WTC11 (cell line): ENCODE measurements around the gene TP73. TPM values are rescaled to one million over a fixed set of nuclear protein-coding genes. Genes with fewer than 3 reads are reported as not detected.

ENCODE experiments used
- ATAC-seq: fragments of 200-7000 bp; cut with Tn5 transposase; 2 replicates; pipeline ENCODE4 v1.10.0; 2021; ENCODE audit warnings: mild to moderate bottlenecking, moderate library complexity
- CTCF ChIA-PET: fragments of 300-600 bp; sonication (Branson Sonifier 250); formaldehyde crosslinking; loops from one replicate; lab custom pipeline; 2021; ENCODE audit warnings: antibody characterized with exemption; lab: Charles Lee
- POLR2A ChIA-PET: fragments of 350-600 bp; sonication (Branson Sonifier 250); formaldehyde crosslinking; loops from one replicate; lab custom pipeline; 2021; ENCODE audit warnings: antibody characterized with exemption; lab: Charles Lee
- DNase-seq: peaks from one replicate; pipeline ENCODE4 v3.0.0; 2021; ENCODE audit warnings: low spot score
- H3K27ac Mint-ChIP-seq: 2 replicates; pipeline ENCODE4 v1.8.0; 2021; ENCODE audit warnings: mixed read lengths
- H3K27me3 Mint-ChIP-seq: 2 replicates; pipeline ENCODE4 v1.8.0; 2021; ENCODE audit warnings: low read depth, mild to moderate bottlenecking, moderate library complexity, mixed read lengths
- H3K36me3 Mint-ChIP-seq: 2 replicates; pipeline ENCODE4 v1.8.0; 2021; ENCODE audit warnings: mixed read lengths
- H3K4me1 Mint-ChIP-seq: 2 replicates; pipeline ENCODE4 v1.8.0; 2022; ENCODE audit warnings: mixed read lengths
- H3K4me3 Mint-ChIP-seq: 2 replicates; pipeline ENCODE4 v1.8.0; 2021; ENCODE audit warnings: mild to moderate bottlenecking, moderate library complexity, mixed read lengths
- H3K9me3 Mint-ChIP-seq: 2 replicates; pipeline ENCODE4 v1.8.0; 2021; ENCODE audit warnings: mixed read lengths
- ATF1 ChIP-seq: sonication (generic); formaldehyde crosslinking; IDR thresholded peaks from 2 replicates; pipeline ENCODE4 v1.8.1; 2023; ENCODE audit warnings: mild to moderate bottlenecking, moderate library complexity, missing genetic modification reagents
- CREB1 ChIP-seq: sonication (generic); formaldehyde crosslinking; IDR thresholded peaks from 2 replicates; pipeline ENCODE4 v1.8.0; 2023; ENCODE audit warnings: mild to moderate bottlenecking, missing genetic modification reagents
- CREM ChIP-seq: sonication (generic); formaldehyde crosslinking; IDR thresholded peaks from 2 replicates; pipeline ENCODE4 v1.8.1; 2022; ENCODE audit warnings: mild to moderate bottlenecking, missing genetic modification reagents, moderate library complexity
- ETV6 ChIP-seq: sonication (generic); formaldehyde crosslinking; IDR thresholded peaks from 2 replicates; pipeline ENCODE4 v1.8.1; 2022; ENCODE audit warnings: mild to moderate bottlenecking, missing genetic modification reagents
- GABPB1 ChIP-seq: sonication (generic); formaldehyde crosslinking; IDR thresholded peaks from 2 replicates; pipeline ENCODE4 v1.8.1; 2023; ENCODE audit warnings: mild to moderate bottlenecking, missing genetic modification reagents
- MXD4 ChIP-seq: fragments of 250-450 bp; sonication (Bioruptor Pico); IDR thresholded peaks from 2 replicates; pipeline ENCODE4 v1.8.0; 2021; ENCODE audit warnings: mild to moderate bottlenecking, moderate library complexity, borderline replicate concordance
- NFYB ChIP-seq: sonication (generic); formaldehyde crosslinking; conservative IDR thresholded peaks from 2 replicates; pipeline ENCODE4 v1.8.0; 2022; ENCODE audit warnings: low read depth, missing genetic modification reagents
- NR2C2 ChIP-seq: sonication (generic); formaldehyde crosslinking; IDR thresholded peaks from 2 replicates; pipeline ENCODE4 v1.8.0; 2022; ENCODE audit warnings: mild to moderate bottlenecking, missing genetic modification reagents
- RORB ChIP-seq: fragments of 250-450 bp; sonication (Bioruptor Pico); IDR thresholded peaks from 2 replicates; pipeline ENCODE4 v1.9.0; 2021; ENCODE audit warnings: mild to moderate bottlenecking
- SP1 ChIP-seq: sonication (generic); formaldehyde crosslinking; conservative IDR thresholded peaks from 2 replicates; pipeline ENCODE4 v1.8.1; 2022; ENCODE audit warnings: missing genetic modification reagents
- TEAD1 ChIP-seq: sonication (generic); formaldehyde crosslinking; IDR thresholded peaks from 2 replicates; pipeline ENCODE4 v1.8.0; 2022; ENCODE audit warnings: mild to moderate bottlenecking, missing genetic modification reagents
- TP53 ChIP-seq: sonication (generic); formaldehyde crosslinking; IDR thresholded peaks from 2 replicates; pipeline ENCODE4 v1.8.1; 2023; ENCODE audit warnings: mild to moderate bottlenecking, missing genetic modification reagents
- ZNF423 ChIP-seq: fragments of 250-450 bp; sonication (Bioruptor Pico); IDR thresholded peaks from 2 replicates; pipeline ENCODE4 v2.1.2; 2022; ENCODE audit warnings: mild to moderate bottlenecking, moderate library complexity
- total RNA-seq: library from RNA; stranded (reverse); gene quantifications from 3 replicates; pipeline ENCODE4 v1.2.3, GENCODE V29; 2021
- TF ChIP-seq, protein P1 (sequence below): sonication (generic); formaldehyde crosslinking; IDR thresholded peaks from 2 replicates; pipeline ENCODE4 v1.8.0; 2023; ENCODE audit warnings: missing genetic modification reagents, mild to moderate bottlenecking, borderline replicate concordance
- TF ChIP-seq, protein P2 (sequence below): sonication (generic); formaldehyde crosslinking; IDR thresholded peaks from 2 replicates; pipeline ENCODE4 v1.8.1; 2022; ENCODE audit warnings: missing genetic modification reagents, borderline replicate concordance
- TF ChIP-seq, protein P3 (sequence below): sonication (generic); formaldehyde crosslinking; IDR thresholded peaks from 2 replicates; pipeline ENCODE4 v1.8.0; 2022; ENCODE audit warnings: mild to moderate bottlenecking, missing genetic modification reagents
- TF ChIP-seq, protein P4 (sequence below): sonication (generic); formaldehyde crosslinking; IDR thresholded peaks from 2 replicates; pipeline ENCODE4 v1.8.0; 2023; ENCODE audit warnings: missing genetic modification reagents
- TF ChIP-seq, protein P5 (sequence below): sonication (generic); formaldehyde crosslinking; IDR thresholded peaks from 2 replicates; pipeline ENCODE4 v1.8.0; 2022; ENCODE audit warnings: mild to moderate bottlenecking, missing genetic modification reagents
- TF ChIP-seq, protein P6 (sequence below): sonication (generic); formaldehyde crosslinking; IDR thresholded peaks from 2 replicates; pipeline ENCODE4 v1.8.1; 2023; ENCODE audit warnings: mild to moderate bottlenecking, moderate library complexity, missing genetic modification reagents
- TF ChIP-seq, protein P7 (sequence below): sonication (generic); formaldehyde crosslinking; IDR thresholded peaks from 2 replicates; pipeline ENCODE4 v1.8.1; 2023; ENCODE audit warnings: mild to moderate bottlenecking, missing genetic modification reagents

TP73 gene
- total RNA-seq, 1 experiment from 2014 or later = 5.7 TPM

DNA sequence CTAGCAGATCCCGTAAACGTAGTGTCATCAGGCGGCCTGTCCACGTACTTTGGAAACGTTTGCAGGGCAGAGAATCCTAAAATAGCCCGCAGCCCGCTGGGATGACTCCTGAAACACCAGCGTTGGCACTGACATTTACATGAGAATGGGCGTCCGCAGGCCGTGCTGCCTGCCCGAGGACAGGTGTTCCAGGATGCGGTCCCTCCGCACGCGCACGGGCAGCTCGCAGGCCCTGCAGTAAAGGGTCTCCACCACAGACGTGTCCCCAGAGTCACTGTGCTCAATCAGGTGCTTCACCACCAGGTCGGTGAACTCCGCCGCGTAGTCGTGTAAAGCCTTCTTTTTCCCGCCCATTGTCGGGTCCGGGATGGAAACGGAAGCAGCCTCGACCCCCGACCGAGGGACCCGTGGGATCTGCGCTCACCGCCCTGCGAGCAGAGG is 94.1 kb downstream of the TP73 start (continued):
- TF ChIP-seq, protein P1, sequence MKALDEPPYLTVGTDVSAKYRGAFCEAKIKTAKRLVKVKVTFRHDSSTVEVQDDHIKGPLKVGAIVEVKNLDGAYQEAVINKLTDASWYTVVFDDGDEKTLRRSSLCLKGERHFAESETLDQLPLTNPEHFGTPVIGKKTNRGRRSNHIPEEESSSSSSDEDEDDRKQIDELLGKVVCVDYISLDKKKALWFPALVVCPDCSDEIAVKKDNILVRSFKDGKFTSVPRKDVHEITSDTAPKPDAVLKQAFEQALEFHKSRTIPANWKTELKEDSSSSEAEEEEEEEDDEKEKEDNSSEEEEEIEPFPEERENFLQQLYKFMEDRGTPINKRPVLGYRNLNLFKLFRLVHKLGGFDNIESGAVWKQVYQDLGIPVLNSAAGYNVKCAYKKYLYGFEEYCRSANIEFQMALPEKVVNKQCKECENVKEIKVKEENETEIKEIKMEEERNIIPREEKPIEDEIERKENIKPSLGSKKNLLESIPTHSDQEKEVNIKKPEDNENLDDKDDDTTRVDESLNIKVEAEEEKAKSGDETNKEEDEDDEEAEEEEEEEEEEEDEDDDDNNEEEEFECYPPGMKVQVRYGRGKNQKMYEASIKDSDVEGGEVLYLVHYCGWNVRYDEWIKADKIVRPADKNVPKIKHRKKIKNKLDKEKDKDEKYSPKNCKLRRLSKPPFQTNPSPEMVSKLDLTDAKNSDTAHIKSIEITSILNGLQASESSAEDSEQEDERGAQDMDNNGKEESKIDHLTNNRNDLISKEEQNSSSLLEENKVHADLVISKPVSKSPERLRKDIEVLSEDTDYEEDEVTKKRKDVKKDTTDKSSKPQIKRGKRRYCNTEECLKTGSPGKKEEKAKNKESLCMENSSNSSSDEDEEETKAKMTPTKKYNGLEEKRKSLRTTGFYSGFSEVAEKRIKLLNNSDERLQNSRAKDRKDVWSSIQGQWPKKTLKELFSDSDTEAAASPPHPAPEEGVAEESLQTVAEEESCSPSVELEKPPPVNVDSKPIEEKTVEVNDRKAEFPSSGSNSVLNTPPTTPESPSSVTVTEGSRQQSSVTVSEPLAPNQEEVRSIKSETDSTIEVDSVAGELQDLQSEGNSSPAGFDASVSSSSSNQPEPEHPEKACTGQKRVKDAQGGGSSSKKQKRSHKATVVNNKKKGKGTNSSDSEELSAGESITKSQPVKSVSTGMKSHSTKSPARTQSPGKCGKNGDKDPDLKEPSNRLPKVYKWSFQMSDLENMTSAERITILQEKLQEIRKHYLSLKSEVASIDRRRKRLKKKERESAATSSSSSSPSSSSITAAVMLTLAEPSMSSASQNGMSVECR (CRISPR knock-in tag) = peak; percentile 70; the same call in 1 of the 2 replicates
- no peak for TF ChIP-seq NFYB
- 0 out of 2 replicates have a peak, but pooled peaks have one; percentile 67 for TF ChIP-seq TEAD1 (CRISPR knock-in tag)
- no peak for TF ChIP-seq MXD4
- TF ChIP-seq, protein P2, sequence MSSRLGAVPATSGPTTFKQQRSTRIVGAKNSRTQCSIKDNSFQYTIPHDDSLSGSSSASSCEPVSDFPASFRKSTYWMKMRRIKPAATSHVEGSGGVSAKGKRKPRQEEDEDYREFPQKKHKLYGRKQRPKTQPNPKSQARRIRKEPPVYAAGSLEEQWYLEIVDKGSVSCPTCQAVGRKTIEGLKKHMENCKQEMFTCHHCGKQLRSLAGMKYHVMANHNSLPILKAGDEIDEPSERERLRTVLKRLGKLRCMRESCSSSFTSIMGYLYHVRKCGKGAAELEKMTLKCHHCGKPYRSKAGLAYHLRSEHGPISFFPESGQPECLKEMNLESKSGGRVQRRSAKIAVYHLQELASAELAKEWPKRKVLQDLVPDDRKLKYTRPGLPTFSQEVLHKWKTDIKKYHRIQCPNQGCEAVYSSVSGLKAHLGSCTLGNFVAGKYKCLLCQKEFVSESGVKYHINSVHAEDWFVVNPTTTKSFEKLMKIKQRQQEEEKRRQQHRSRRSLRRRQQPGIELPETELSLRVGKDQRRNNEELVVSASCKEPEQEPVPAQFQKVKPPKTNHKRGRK (CRISPR knock-in tag) = no peak
- TF ChIP-seq CREM (CRISPR knock-in tag) = 0 out of 2 replicates have a peak, but pooled peaks have one; percentile 48

DNA sequence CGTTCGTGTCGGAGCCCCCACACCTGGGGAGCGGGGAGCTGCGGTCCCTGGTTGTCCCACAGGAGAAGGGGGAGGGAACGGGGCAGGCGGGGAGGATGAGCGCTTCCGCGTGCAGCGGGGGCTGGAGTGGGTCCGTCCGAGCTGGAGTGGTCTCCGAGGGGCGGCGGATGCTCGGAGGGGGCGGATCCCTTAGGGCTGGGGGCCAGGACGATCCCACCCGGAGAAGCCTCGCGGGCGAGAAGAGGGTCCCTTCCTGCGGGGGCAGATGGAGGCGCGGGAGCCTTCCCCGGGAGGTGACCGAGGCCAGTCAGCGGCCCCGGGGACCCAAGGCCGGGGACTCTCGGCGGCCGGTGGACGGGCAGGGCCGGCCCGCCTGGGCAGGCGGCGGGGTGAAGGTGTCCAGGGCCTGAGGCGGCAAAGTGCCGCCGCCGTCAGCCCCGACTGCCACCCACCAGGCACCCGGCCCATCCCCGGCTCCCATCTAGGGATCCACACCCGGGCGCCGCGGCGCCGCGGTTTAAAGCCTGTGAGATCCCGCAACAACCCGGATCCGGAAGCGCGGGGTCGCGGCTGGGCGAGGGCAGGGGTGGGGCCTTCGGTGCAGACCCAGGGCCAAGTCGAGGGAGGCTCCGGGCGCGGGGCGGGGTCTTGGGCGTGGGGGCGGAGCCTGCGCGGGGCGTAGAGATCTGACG is 94.7 kb downstream of the TP73 start:
- peak; percentile 98 for DNase-seq
- H3K4me3 Mint-ChIP-seq = peak overlapping the region; percentile 96
- CTCF ChIA-PET = interaction anchor here (2.3 to 4.8 kb wide), 2 partner anchors 20 to 23 kb away, joined by 6 to 22 read pairs; no protein-coding TSS in a partner anchor
- H3K4me1 Mint-ChIP-seq = peaks cover 30% of the 10 kb centered on the region
- H3K27ac Mint-ChIP-seq = no peak overlapping the region
- peak; percentile 99 for ATAC-seq
- peaks cover 12% of the 10 kb centered on the region for H3K27me3 Mint-ChIP-seq
- TF ChIP-seq, protein P3, sequence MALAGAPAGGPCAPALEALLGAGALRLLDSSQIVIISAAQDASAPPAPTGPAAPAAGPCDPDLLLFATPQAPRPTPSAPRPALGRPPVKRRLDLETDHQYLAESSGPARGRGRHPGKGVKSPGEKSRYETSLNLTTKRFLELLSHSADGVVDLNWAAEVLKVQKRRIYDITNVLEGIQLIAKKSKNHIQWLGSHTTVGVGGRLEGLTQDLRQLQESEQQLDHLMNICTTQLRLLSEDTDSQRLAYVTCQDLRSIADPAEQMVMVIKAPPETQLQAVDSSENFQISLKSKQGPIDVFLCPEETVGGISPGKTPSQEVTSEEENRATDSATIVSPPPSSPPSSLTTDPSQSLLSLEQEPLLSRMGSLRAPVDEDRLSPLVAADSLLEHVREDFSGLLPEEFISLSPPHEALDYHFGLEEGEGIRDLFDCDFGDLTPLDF (CRISPR knock-in tag) = 0 out of 2 replicates have a peak, but pooled peaks have one; percentile 17
- peak; percentile 59 for TF ChIP-seq SP1 (CRISPR knock-in tag)
- TF ChIP-seq GABPB1 (CRISPR knock-in tag) = peak; percentile 49
- TF ChIP-seq, protein P4, sequence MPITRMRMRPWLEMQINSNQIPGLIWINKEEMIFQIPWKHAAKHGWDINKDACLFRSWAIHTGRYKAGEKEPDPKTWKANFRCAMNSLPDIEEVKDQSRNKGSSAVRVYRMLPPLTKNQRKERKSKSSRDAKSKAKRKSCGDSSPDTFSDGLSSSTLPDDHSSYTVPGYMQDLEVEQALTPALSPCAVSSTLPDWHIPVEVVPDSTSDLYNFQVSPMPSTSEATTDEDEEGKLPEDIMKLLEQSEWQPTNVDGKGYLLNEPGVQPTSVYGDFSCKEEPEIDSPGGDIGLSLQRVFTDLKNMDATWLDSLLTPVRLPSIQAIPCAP (CRISPR knock-in tag) = no peak
- TF ChIP-seq ETV6 = peak; percentile 58
- TF ChIP-seq CREB1 (CRISPR knock-in tag) = no peak
- TF ChIP-seq TP53 (CRISPR knock-in tag) = no peak
- peak; percentile 87 for TF ChIP-seq NR2C2 (CRISPR knock-in tag)
- TF ChIP-seq ATF1 = no peak
- no peak for TF ChIP-seq ZNF423 (CRISPR knock-in tag)
- TF ChIP-seq, protein P5, sequence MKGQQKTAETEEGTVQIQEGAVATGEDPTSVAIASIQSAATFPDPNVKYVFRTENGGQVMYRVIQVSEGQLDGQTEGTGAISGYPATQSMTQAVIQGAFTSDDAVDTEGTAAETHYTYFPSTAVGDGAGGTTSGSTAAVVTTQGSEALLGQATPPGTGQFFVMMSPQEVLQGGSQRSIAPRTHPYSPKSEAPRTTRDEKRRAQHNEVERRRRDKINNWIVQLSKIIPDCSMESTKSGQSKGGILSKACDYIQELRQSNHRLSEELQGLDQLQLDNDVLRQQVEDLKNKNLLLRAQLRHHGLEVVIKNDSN (CRISPR knock-in tag) = 0 out of 2 replicates have a peak, but pooled peaks have one; percentile 4
- TF ChIP-seq, protein P6, sequence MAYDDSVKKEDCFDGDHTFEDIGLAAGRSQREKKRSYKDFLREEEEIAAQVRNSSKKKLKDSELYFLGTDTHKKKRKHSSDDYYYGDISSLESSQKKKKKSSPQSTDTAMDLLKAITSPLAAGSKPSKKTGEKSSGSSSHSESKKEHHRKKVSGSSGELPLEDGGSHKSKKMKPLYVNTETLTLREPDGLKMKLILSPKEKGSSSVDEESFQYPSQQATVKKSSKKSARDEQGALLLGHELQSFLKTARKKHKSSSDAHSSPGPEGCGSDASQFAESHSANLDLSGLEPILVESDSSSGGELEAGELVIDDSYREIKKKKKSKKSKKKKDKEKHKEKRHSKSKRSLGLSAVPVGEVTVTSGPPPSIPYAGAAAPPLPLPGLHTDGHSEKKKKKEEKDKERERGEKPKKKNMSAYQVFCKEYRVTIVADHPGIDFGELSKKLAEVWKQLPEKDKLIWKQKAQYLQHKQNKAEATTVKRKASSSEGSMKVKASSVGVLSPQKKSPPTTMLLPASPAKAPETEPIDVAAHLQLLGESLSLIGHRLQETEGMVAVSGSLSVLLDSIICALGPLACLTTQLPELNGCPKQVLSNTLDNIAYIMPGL = peak; percentile 20; the same call in 1 of the 2 replicates
- no peak for TF ChIP-seq RORB (CRISPR knock-in tag)
- TF ChIP-seq, protein P7, sequence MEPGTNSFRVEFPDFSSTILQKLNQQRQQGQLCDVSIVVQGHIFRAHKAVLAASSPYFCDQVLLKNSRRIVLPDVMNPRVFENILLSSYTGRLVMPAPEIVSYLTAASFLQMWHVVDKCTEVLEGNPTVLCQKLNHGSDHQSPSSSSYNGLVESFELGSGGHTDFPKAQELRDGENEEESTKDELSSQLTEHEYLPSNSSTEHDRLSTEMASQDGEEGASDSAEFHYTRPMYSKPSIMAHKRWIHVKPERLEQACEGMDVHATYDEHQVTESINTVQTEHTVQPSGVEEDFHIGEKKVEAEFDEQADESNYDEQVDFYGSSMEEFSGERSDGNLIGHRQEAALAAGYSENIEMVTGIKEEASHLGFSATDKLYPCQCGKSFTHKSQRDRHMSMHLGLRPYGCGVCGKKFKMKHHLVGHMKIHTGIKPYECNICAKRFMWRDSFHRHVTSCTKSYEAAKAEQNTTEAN (CRISPR knock-in tag) = 0 out of 2 replicates have a peak, but pooled peaks have one; percentile 7
- POLR2A ChIA-PET = interaction anchor here (0.7 to 0.9 kb wide), 2 partner anchors 25 to 92 kb away, joined by 3 read pairs; no protein-coding TSS in a partner anchor
- peaks cover 18% of the 10 kb centered on the region; the same call in 1 of the 2 replicates for H3K36me3 Mint-ChIP-seq
- H3K9me3 Mint-ChIP-seq = no peaks in the 10 kb centered on the region
